CD4-positive, alpha-beta T cell treated with Interferon gamma for 1 hour (primary cell): Measurements from ENCODE around the gene WNT8B.

ENCODE experiments used
- DNase-seq: peaks from one replicate; pipeline ENCODE4 v3.0.0-alpha.2; 2020

WNT8B gene

GRCh38 chr10:100483876-100484666 is 21.3 kb downstream of the WNT8B start:
- no peak for DNase-seq

GRCh38 chr10:100485366-100485765 is 22.6 kb downstream of the WNT8B start:
- no peak for DNase-seq

- no peak for DNase-seq
Observed at GRCh38 chr10:100485801-100486495, 23.1 kb downstream of the WNT8B start.

- DNase-seq, result no peak
Observed at GRCh38 chr10:100487529-100487928, 24.7 kb downstream of the WNT8B start.

- DNase-seq, result no peak
Observed at GRCh38 chr10:100489396-100489795, 26.6 kb downstream of the WNT8B start.

GRCh38 chr10:100490531-100490930 is 27.7 kb downstream of the WNT8B start:
- DNase-seq, result no peak

- no peak for DNase-seq
Observed at GRCh38 chr10:100496567-100496966, 33.8 kb downstream of the WNT8B start.

GRCh38 chr10:100498059-100498458 is 35.2 kb downstream of the WNT8B start:
- DNase-seq, result no peak

- DNase-seq, result no peak
Observed at GRCh38 chr10:100501423-100501822, 38.6 kb downstream of the WNT8B start.

- DNase-seq, result no peak
Observed at GRCh38 chr10:100502926-100503494, 40.2 kb downstream of the WNT8B start.

- DNase-seq, result no peak
Observed at GRCh38 chr10:100504096-100504495, 41.3 kb downstream of the WNT8B start.

- no peak for DNase-seq
Observed at GRCh38 chr10:100505164-100505563, 42.4 kb downstream of the WNT8B start.

- DNase-seq, result no peak
Observed at GRCh38 chr10:100506596-100507356, 44.0 kb downstream of the WNT8B start.

- no peak for DNase-seq
Observed at GRCh38 chr10:100507357-100507732, 44.5 kb downstream of the WNT8B start.

GRCh38 chr10:100508266-100508665 is 45.5 kb downstream of the WNT8B start:
- DNase-seq, result no peak

GRCh38 chr10:100508691-100509150 is 45.9 kb downstream of the WNT8B start:
- peak; percentile 11 for DNase-seq

- peak; percentile 12 for DNase-seq
Observed at GRCh38 chr10:100509241-100509840, 46.5 kb downstream of the WNT8B start.

GRCh38 chr10:100510533-100511308 is 47.9 kb downstream of the WNT8B start:
- DNase-seq, result peak; percentile 60

- no peak for DNase-seq
Observed at GRCh38 chr10:100515612-100516011, 52.8 kb downstream of the WNT8B start.

- no peak for DNase-seq
Observed at GRCh38 chr10:100516847-100517246, 54.0 kb downstream of the WNT8B start.

GRCh38 chr10:100518761-100519241 is 56.0 kb downstream of the WNT8B start:
- DNase-seq, result peak; percentile 36
